Body of pancreas (tissue), 4 donors: ENCODE measurements around the gene TNP1. TPM values are rescaled to one million over a fixed set of nuclear protein-coding genes. Genes with fewer than 3 reads are reported as not detected.

ENCODE experiments used
- ATAC-seq: fragments of 150-250 bp; one replicate; pipeline ENCODE4 v1.9.1; 2016
- DNase-seq, 4 donors: peaks; one replicate each; pipeline ENCODE4 v3.0.0-alpha.2; 2019
- H3K27ac ChIP-seq, 4 donors: fragments of 200-600 bp; sonication (generic); 1 replicate in 3 of 4; 2 replicates in 1 of 4; pipeline versions ENCODE4 v1.5.1 to v1.6.1; 2016 to 2019; ENCODE audit warnings: mild to moderate bottlenecking in 1 of 4, mixed read lengths in 1 of 4, moderate library complexity in 1 of 4
- H3K27me3 ChIP-seq, 2 donors: fragments of 200-600 bp; sonication (generic); one replicate each; pipeline ENCODE4 v1.6.0; 2016; ENCODE audit warnings: mild to moderate bottlenecking in 1 of 2
- H3K36me3 ChIP-seq, 2 donors: fragments of 200-600 bp; sonication (generic); replicated peaks in 1 of 2; 2 replicates each; pipeline ENCODE4 v1.5.1; 2016; ENCODE audit warnings: low read depth in 2 of 2; ENCODE audit not compliant: insufficient read depth in 1 of 2
- H3K4me1 ChIP-seq: fragments of 200-600 bp; sonication (generic); one replicate; pipeline ENCODE4 v1.6.0; 2016
- H3K4me3 ChIP-seq, 2 donors: fragments of 200-600 bp; sonication (generic); 1 replicate in 1 of 2; 2 replicates in 1 of 2; pipeline ENCODE4 v1.5.1; 2016 to 2019
- H3K9me3 ChIP-seq, 3 donors: fragments of 200-600 bp; sonication (generic); 1 replicate in 2 of 3; 2 replicates in 1 of 3; pipeline ENCODE4 v1.5.1; 2016
- POLR2A ChIP-seq, 3 donors: fragments of 450-650 bp; IDR thresholded peaks; one replicate each; pipeline ENCODE4 v1.6.1; 2016; ENCODE audit warnings: antibody characterized with exemption in 3 of 3, mild to moderate bottlenecking in 2 of 3
- WGBS, 2 donors: methylation state at CpG; one replicate each; pipeline ENCODE4 v1.1.5; 2017; 5-methylcytosine and 5-hydroxymethylcytosine counted together
- intact Hi-C: fragments of 100-400 bp; cut with DNase I; formaldehyde crosslinking; loops from one replicate; pipeline ENCODE4 v1.15.1; 2023
- total RNA-seq, 2 donors: library from RNA; depleted of rRNA; stranded (reverse); fragments of >200 nt; gene quantifications; one replicate each; pipeline ENCODE4 v1.1.0, GENCODE V29; 2016
- TF ChIP-seq, protein P1 (sequence below), 7 experiments: fragments of 450-650 bp in 4 of 7; fragments of 200-600 bp in 3 of 7; sonication (generic) in 3 of 7; IDR thresholded peaks; one replicate each; pipeline ENCODE4 v1.5.1; 2016 to 2019; ENCODE audit warnings: antibody characterized with exemption in 7 of 7

Gene TNP1
- not detected for total RNA-seq

- no peaks in the 10 kb centered on the region for H3K4me1 ChIP-seq
- H3K9me3 ChIP-seq = no peaks in the 10 kb centered on the region
- intact Hi-C loops = no loop called here
- WGBS, 2 donors = 90% methylated on average over 6 of the region's 6 CpGs
- H3K4me3 ChIP-seq = no peak within 1 kb of the TSS
- ATAC-seq (no peak), DNase-seq (no peak)
- no peak within 1 kb of the TSS for H3K27ac ChIP-seq
- H3K27me3 ChIP-seq = no peaks in the 10 kb centered on the region
- H3K36me3 ChIP-seq = no peaks in the 10 kb centered on the region
- no peak for TF ChIP-seq POLR2A (IDR thresholded peaks at IDR 0.05)
Measured at GRCh38 chr2:216859944-216860343, at the start of gene TNP1. Gene TNP1, minus strand, starts transcription at chr2:216860064. Its CDS starts 30 bp downstream, at chr2:216860034.

- 89% methylated on average over 6 of the region's 6 CpGs for WGBS, 2 donors
- TF ChIP-seq, protein P1, sequence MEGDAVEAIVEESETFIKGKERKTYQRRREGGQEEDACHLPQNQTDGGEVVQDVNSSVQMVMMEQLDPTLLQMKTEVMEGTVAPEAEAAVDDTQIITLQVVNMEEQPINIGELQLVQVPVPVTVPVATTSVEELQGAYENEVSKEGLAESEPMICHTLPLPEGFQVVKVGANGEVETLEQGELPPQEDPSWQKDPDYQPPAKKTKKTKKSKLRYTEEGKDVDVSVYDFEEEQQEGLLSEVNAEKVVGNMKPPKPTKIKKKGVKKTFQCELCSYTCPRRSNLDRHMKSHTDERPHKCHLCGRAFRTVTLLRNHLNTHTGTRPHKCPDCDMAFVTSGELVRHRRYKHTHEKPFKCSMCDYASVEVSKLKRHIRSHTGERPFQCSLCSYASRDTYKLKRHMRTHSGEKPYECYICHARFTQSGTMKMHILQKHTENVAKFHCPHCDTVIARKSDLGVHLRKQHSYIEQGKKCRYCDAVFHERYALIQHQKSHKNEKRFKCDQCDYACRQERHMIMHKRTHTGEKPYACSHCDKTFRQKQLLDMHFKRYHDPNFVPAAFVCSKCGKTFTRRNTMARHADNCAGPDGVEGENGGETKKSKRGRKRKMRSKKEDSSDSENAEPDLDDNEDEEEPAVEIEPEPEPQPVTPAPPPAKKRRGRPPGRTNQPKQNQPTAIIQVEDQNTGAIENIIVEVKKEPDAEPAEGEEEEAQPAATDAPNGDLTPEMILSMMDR (IDR thresholded peaks at IDR 0.05) = no peak
- no peak for TF ChIP-seq POLR2A (IDR thresholded peaks at IDR 0.05)
- DNase-seq = no peak
- Histone ChIP-seq H3K4me3 (no peak overlapping the region), H3K4me1 (no peaks in the 10 kb centered on the region), H3K9me3 (no peaks in the 10 kb centered on the region), H3K36me3 (no peaks in the 10 kb centered on the region), H3K27ac (no peak overlapping the region), H3K27me3 (no peaks in the 10 kb centered on the region)
- intact Hi-C loops = no loop called here
- no peak for ATAC-seq
Measured at GRCh38 chr2:216908300-216908699, 48.4 kb upstream of the TNP1 start.

GRCh38 chr2:216905649-216906329 is 45.9 kb upstream of the TNP1 start:
- H3K9me3 ChIP-seq = no peaks in the 10 kb centered on the region
- no peak for TF ChIP-seq POLR2A (IDR thresholded peaks at IDR 0.05)
- TF ChIP-seq, protein P1 (IDR thresholded peaks at IDR 0.05) = no peak
- intact Hi-C loops = no loop called here

DNA sequence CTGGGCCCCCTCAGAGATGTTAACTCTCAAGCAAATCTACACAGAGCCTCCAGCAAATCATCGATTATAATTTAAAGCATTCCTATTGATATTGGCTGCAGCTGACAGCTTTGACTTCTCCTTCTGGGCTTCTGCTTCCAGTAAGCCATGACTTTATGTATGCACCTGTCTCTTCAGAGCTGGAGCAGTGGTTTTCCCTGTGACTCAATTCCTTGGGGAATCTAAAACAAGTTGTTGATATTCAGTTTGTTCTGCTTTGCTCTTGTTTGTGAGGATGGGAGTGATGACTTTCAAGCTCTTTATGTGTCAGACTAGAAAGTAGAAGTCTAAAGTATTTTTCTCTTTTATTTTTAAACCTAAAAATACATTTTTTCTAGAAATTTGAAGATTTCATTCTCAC is 45.1 kb upstream of the TNP1 start:
- no peaks in the 10 kb centered on the region for H3K27me3 ChIP-seq
- no peak for DNase-seq
- H3K9me3 ChIP-seq = no peaks in the 10 kb centered on the region
- no peaks in the 10 kb centered on the region for H3K36me3 ChIP-seq
- WGBS, 2 donors = 91 to 96% methylated on average over 1 of the region's 1 CpG
- ATAC-seq = no peak
- H3K4me3 ChIP-seq = no peak overlapping the region
- no peaks in the 10 kb centered on the region for H3K4me1 ChIP-seq
- intact Hi-C loops = no loop called here
- no peak overlapping the region for H3K27ac ChIP-seq
- no peak for TF ChIP-seq POLR2A (IDR thresholded peaks at IDR 0.05)
- TF ChIP-seq, protein P1 (IDR thresholded peaks at IDR 0.05) = no peak

More at GRCh38 chr2:216905649-216906329, 45.9 kb upstream of the TNP1 start:
- H3K27me3 ChIP-seq = no peaks in the 10 kb centered on the region
- no peaks in the 10 kb centered on the region for H3K4me1 ChIP-seq
- no peak overlapping the region for H3K4me3 ChIP-seq
- H3K27ac ChIP-seq = no peak overlapping the region
- DNase-seq (no peak), ATAC-seq (no peak)
- WGBS, 2 donors = 63 to 70% methylated on average over 4 of the region's 4 CpGs
- no peaks in the 10 kb centered on the region for H3K36me3 ChIP-seq

- ATAC-seq (no peak), DNase-seq (no peak)
- TF ChIP-seq POLR2A (IDR thresholded peaks at IDR 0.05) = no peak
- TF ChIP-seq, protein P1 (IDR thresholded peaks at IDR 0.05) = no peak
- no peaks in the 10 kb centered on the region for H3K27me3 ChIP-seq
- no peak overlapping the region for H3K27ac ChIP-seq
- H3K9me3 ChIP-seq = no peaks in the 10 kb centered on the region
- no peaks in the 10 kb centered on the region for H3K36me3 ChIP-seq
- H3K4me3 ChIP-seq = no peak overlapping the region
- intact Hi-C loops = no loop called here
- H3K4me1 ChIP-seq = no peaks in the 10 kb centered on the region
- 73 to 75% methylated on average over 2 of the region's 2 CpGs for WGBS, 2 donors
Measured at GRCh38 chr2:216904554-216904953, 44.7 kb upstream of the TNP1 start.
